CD14-positive monocyte (primary cell): ENCODE measurements around the gene AOPEP. TPM values are rescaled to one million over a fixed set of nuclear protein-coding genes. Genes with fewer than 3 reads are reported as not detected.
A peak's percentile ranks its signal among the peaks of the same experiment; 100 is the strongest.

Source experiments
- DNase-seq, 3 donors: peaks; one replicate each; pipeline ENCODE4 v3.0.0-alpha.2; 2011 to 2022
- H2AFZ ChIP-seq: 2 replicates; pipeline ENCODE4 v1.6.0; 2012; ENCODE audit warnings: mild to moderate bottlenecking, low read depth, low read length, inconsistent platforms; ENCODE audit not compliant: insufficient read depth, poor library complexity, severe bottlenecking
- H3K27ac ChIP-seq, 2 donors: 1 replicate in 1 of 2; 2 replicates in 1 of 2; pipeline ENCODE4 v1.5.1; 2012 to 2013; ENCODE audit warnings: low read length in 2 of 2, control low read depth in 1 of 2, inconsistent platforms in 1 of 2, low read depth in 1 of 2, mild to moderate bottlenecking in 1 of 2
- H3K27me3 ChIP-seq, 2 donors: one replicate each; pipeline versions ENCODE4 v1.6.0 to v1.6.1; 2011 to 2013; ENCODE audit warnings: low read length in 2 of 2; ENCODE audit not compliant: control insufficient read depth in 2 of 2, insufficient read depth in 2 of 2
- H3K36me3 ChIP-seq, 2 donors: replicated peaks in 1 of 2; 1 replicate in 1 of 2; 2 replicates in 1 of 2; pipeline versions ENCODE4 v1.5.1 to v1.6.1; 2012 to 2013; ENCODE audit warnings: low read length in 2 of 2, control low read depth in 1 of 2, inconsistent platforms in 1 of 2, mild to moderate bottlenecking in 1 of 2; ENCODE audit not compliant: insufficient read depth in 2 of 2, control insufficient read depth in 1 of 2
- H3K4me1 ChIP-seq, 2 donors: 1 replicate in 1 of 2; 2 replicates in 1 of 2; pipeline versions ENCODE4 v1.5.1 to v1.6.1; 2012 to 2013; ENCODE audit warnings: low read length in 2 of 2, control low read depth in 1 of 2, inconsistent platforms in 1 of 2, mild to moderate bottlenecking in 1 of 2, moderate library complexity in 1 of 2; ENCODE audit not compliant: insufficient read depth in 2 of 2, control insufficient read depth in 1 of 2
- H3K4me2 ChIP-seq: replicated peaks from 2 replicates; pipeline ENCODE3; 2012; ENCODE audit warnings: low read length, moderate library complexity, mild to moderate bottlenecking; ENCODE audit not compliant: poor library complexity, severe bottlenecking; ENCODE audit errors: extremely low read depth
- H3K4me3 ChIP-seq, 3 experiments: fragments of 200-600 bp in 1 of 3; sonication (generic) in 1 of 3; replicated peaks in 1 of 3; 1 replicate in 2 of 3; 2 replicates in 1 of 3; pipeline ENCODE4 v1.5.1; 2011 to 2013; ENCODE audit warnings: low read length in 3 of 3, mild to moderate bottlenecking in 3 of 3, control low read depth in 2 of 3, low read depth in 2 of 3, inconsistent platforms in 1 of 3, moderate library complexity in 1 of 3
- H3K79me2 ChIP-seq: 2 replicates; pipeline ENCODE4 v1.6.0; 2012; ENCODE audit warnings: mild to moderate bottlenecking, control low read depth, inconsistent platforms, low read length, moderate library complexity; ENCODE audit not compliant: insufficient read depth
- H3K9ac ChIP-seq: 2 replicates; pipeline ENCODE4 v1.6.0; 2017; ENCODE audit warnings: low read length, mild to moderate bottlenecking; ENCODE audit not compliant: insufficient read depth, poor library complexity, severe bottlenecking
- H3K9me3 ChIP-seq, 2 donors: replicated peaks in 1 of 2; 1 replicate in 1 of 2; 2 replicates in 1 of 2; pipeline versions ENCODE4 v1.5.1 to v1.6.1; 2012 to 2013; ENCODE audit warnings: low read length in 2 of 2, control low read depth in 1 of 2; ENCODE audit not compliant: control insufficient read depth in 1 of 2, insufficient read depth in 1 of 2
- H4K20me1 ChIP-seq: 2 replicates; pipeline ENCODE4 v1.6.0; 2012; ENCODE audit warnings: mild to moderate bottlenecking, low read length, control low read depth, moderate library complexity; ENCODE audit not compliant: insufficient read depth
- H3K27ac Mint-ChIP-seq, 7 donors: one replicate each; pipeline ENCODE4 v1.8.0; 2020; ENCODE audit warnings: mild to moderate bottlenecking in 7 of 7, mixed read lengths in 7 of 7, moderate library complexity in 6 of 7, inconsistent platforms in 2 of 7
- H3K27me3 Mint-ChIP-seq, 3 donors: one replicate each; pipeline ENCODE4 v1.8.0; 2021 to 2022; ENCODE audit warnings: low read depth in 3 of 3, mild to moderate bottlenecking in 3 of 3, mixed read lengths in 3 of 3, moderate library complexity in 3 of 3, inconsistent platforms in 1 of 3
- H3K36me3 Mint-ChIP-seq, 2 donors: one replicate each; pipeline ENCODE4 v1.8.0; 2020; ENCODE audit warnings: mixed read lengths in 2 of 2, inconsistent platforms in 1 of 2, mild to moderate bottlenecking in 1 of 2
- H3K4me1 Mint-ChIP-seq: one replicate; pipeline ENCODE4 v1.8.0; 2020; ENCODE audit warnings: mild to moderate bottlenecking, mixed read lengths
- H3K4me3 Mint-ChIP-seq, 2 donors: one replicate each; pipeline ENCODE4 v1.8.0; 2020; ENCODE audit warnings: mild to moderate bottlenecking in 2 of 2, mixed read lengths in 2 of 2, moderate library complexity in 1 of 2
- H3K9me3 Mint-ChIP-seq, 7 donors: one replicate each; pipeline ENCODE4 v1.8.0; 2020 to 2022; ENCODE audit warnings: mixed read lengths in 7 of 7, mild to moderate bottlenecking in 6 of 7, moderate library complexity in 6 of 7, inconsistent platforms in 2 of 7
- WGBS: methylation state at CpG from one replicate; pipeline ENCODE4 v1.1.5; 2013; ENCODE audit warnings: missing lambda C conversion rate; ENCODE audit not compliant: insufficient coverage; 5-methylcytosine and 5-hydroxymethylcytosine counted together
- intact Hi-C, 2 donors: fragments of 100-400 bp; cut with micrococcal nuclease; formaldehyde crosslinking; loops; one replicate each; pipeline versions ENCODE4 v1.15.0 to v1.15.1; 2023
- polyA plus RNA-seq, 3 donors: library from polyadenylated mRNA; depleted of rRNA in 1 of 3; unstranded in 2 of 3; stranded (reverse) in 1 of 3; fragments of 300-500 nt in 2 of 3; fragments of >200 nt in 1 of 3; fragmentation: Illumina TruSeq in 2 of 3; gene quantifications; 1 replicate in 2 of 3; 2 replicates in 1 of 3; pipeline ENCODE4 v1.2.3, GENCODE V29; 2012 to 2021
- TF ChIP-seq, protein P1 (sequence below): fragments of 200-600 bp; IDR thresholded peaks from one replicate; pipeline ENCODE4 v1.8.0; 2022; ENCODE audit warnings: antibody characterized with exemption, mild to moderate bottlenecking

AOPEP gene
- polyA plus RNA-seq, 3 donors = 3.0 to 4.1 (median 3.1) TPM

DNA sequence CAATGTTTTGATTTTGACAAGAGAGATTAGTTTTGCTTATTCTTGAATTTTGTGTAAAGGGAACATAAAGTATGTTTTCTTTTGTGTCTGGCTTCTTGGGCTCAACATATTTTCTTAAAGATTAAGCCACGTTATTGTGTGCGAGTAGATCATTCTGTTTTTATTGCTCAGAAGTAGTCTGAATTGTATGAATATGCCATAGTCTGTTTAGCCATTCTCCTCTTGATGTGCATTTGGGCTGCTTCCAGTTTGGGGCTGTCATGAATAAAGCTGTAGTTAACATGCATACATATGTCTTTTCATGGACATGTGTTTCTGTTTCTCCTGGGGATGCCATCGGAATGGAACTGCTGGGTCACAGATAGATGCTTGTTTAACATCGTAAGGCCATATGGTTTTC is 392.1 kb downstream of the AOPEP start:
- Histone ChIP-seq H3K27ac (no peak overlapping the region), H3K79me2 (no peaks in the 10 kb centered on the region), H2AFZ (no peak overlapping the region), H3K27me3 (no peaks in the 10 kb centered on the region), H3K36me3 (no peaks in the 10 kb centered on the region), H3K9ac (no peak overlapping the region), H3K4me2 (no peak overlapping the region), H3K4me3 (no peak overlapping the region), H3K9me3 (no peaks in the 10 kb centered on the region), H4K20me1 (no peaks in the 10 kb centered on the region), H3K4me1 (no peaks in the 10 kb centered on the region)
- peaks cover 3 to 8% of the 10 kb centered on the region in 2 donors for H3K36me3 Mint-ChIP-seq
- no peaks in the 10 kb centered on the region for H3K9me3 Mint-ChIP-seq
- H3K27ac Mint-ChIP-seq = peak overlapping the region in 1 of 7 donors; percentile 28
- H3K27me3 Mint-ChIP-seq = peaks cover 0 to 3% (median 0%) of the 10 kb centered on the region in 3 donors
- H3K4me1 Mint-ChIP-seq = no peaks in the 10 kb centered on the region
- DNase-seq = no peak
- TF ChIP-seq, protein P1, sequence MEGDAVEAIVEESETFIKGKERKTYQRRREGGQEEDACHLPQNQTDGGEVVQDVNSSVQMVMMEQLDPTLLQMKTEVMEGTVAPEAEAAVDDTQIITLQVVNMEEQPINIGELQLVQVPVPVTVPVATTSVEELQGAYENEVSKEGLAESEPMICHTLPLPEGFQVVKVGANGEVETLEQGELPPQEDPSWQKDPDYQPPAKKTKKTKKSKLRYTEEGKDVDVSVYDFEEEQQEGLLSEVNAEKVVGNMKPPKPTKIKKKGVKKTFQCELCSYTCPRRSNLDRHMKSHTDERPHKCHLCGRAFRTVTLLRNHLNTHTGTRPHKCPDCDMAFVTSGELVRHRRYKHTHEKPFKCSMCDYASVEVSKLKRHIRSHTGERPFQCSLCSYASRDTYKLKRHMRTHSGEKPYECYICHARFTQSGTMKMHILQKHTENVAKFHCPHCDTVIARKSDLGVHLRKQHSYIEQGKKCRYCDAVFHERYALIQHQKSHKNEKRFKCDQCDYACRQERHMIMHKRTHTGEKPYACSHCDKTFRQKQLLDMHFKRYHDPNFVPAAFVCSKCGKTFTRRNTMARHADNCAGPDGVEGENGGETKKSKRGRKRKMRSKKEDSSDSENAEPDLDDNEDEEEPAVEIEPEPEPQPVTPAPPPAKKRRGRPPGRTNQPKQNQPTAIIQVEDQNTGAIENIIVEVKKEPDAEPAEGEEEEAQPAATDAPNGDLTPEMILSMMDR = no peak
- intact Hi-C loops = no loop called here
- H3K4me3 Mint-ChIP-seq = no peak overlapping the region
- WGBS = 97% methylated on average over 2 of the region's 4 CpGs

DNA sequence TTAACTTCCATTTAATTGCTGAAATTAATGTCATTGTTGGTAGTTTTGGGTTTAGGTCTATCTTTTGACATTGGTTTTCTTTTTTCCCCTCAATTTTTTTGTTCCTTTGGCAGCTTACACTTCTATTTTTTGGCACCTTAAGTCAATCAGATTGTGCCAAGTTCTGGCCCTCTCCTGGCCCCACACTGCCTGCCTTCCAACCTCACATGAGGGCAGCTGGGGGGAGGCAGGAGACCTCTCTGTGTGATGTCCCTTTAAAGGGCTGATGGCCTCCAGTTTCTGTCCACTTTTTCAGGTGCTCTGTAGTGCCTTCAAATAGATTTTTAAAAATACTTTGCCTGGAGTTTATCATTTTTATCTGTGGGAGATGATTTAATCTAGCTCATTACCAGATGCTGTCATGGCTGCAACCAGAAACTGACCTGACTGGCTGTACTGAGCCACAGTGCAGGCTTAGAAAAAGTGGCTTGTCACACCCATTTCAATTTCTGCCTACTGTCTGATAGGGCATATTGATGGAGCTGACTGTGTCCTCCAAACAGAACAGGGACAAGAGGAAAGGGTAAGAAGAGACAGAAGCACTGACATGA is 394.4 kb downstream of the AOPEP start:
- H3K9me3 ChIP-seq = no peaks in the 10 kb centered on the region
- Mint-ChIP-seq H3K4me3 (no peak overlapping the region), H3K4me1 (no peaks in the 10 kb centered on the region), H3K36me3 (peaks cover 2 to 15% of the 10 kb centered on the region in 2 donors), H3K27ac (no peak overlapping the region), H3K9me3 (no peaks in the 10 kb centered on the region), H3K27me3 (peaks cover 0 to 3% (median 0%) of the 10 kb centered on the region in 3 donors)
- TF ChIP-seq, protein P1 = no peak
- no peak overlapping the region for H2AFZ ChIP-seq
- no peaks in the 10 kb centered on the region for H3K4me1 ChIP-seq
- no peaks in the 10 kb centered on the region for H3K27me3 ChIP-seq
- H3K27ac ChIP-seq = no peak overlapping the region
- no peak overlapping the region for H3K9ac ChIP-seq
- intact Hi-C loops = no loop called here
- H3K4me2 ChIP-seq = no peak overlapping the region
- no peaks in the 10 kb centered on the region for H3K79me2 ChIP-seq
- no peak for DNase-seq
- no peaks in the 10 kb centered on the region for H3K36me3 ChIP-seq
- no peaks in the 10 kb centered on the region for H4K20me1 ChIP-seq
- H3K4me3 ChIP-seq = no peak overlapping the region
